NOMO-1 (cell line): ENCODE data around the gene WNT8B.

Source experiments
- DNase-seq, 2 experiments: peaks; one replicate each; lab custom pipeline; 2025; ENCODE audit not compliant: unreplicated experiment in 2 of 2; lab: John Stamatoyannopoulos, UW

WNT8B gene

DNA sequence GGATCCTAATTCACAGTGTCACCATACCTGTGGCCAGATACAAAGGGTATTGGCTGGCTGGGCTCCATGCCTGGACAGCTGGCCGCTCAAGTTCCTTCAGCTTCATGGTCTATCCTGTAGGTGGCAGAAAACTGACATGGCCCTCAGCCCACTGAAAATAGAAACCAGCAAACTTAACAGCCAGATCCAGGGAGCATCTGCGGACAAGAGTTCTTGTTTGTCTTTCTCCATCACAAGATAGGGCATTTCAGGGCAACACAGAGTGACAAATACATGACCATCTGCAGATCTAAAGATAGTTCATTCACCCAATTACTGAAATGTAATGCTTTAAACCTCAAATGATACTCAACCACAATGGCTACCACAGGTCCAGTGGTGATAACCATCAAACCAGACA, 54.0 kb downstream of the WNT8B start:
- no peak for DNase-seq

GRCh38 chr10:100518761-100519241, 56.0 kb downstream of the WNT8B start:
- peak in 1 of 2 experiments; percentile 56 for DNase-seq

DNA sequence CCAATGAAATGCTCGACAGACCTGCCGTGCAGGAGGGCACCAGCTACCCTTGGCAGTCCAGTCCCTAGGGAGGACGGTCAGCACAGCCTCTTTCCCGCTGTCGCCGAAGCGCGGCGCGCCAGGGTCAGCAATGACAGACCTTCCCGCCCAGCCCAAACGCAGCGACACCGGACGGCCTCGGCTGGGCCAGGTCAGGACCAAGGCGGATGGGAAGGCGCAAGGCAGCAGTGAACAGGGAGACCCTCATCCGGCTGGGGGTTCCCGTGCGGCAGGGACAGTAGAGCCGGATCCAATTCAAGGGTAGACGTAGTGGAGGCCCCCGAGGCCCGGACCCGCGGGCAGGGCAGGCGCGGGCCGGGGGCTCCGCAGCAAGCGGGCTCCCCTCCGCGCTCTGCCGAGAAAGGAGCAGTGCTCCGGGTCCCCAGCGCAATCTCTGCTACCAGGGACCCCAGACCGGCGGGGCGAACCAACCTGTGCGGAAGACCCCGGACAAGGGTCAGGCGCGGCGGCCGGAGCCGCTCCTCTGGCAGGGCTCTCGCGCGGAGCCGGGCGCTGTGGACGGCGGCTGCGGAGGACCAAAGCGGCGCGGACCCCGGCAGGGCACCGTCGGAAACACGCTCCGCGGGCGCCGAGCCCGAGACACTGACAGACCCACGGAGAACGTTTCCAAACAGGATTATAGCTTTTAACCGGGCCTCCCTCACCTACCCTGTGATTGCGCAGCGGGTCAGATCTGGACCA, 56.7 kb downstream of the WNT8B start, which contains the start of gene SEC31B:
Gene SEC31B, minus strand, starts transcription at position 551 of the 741 bp plus-strand sequence. CDS start 2,909 bp downstream, outside the sequence.
- no peak for DNase-seq

DNA sequence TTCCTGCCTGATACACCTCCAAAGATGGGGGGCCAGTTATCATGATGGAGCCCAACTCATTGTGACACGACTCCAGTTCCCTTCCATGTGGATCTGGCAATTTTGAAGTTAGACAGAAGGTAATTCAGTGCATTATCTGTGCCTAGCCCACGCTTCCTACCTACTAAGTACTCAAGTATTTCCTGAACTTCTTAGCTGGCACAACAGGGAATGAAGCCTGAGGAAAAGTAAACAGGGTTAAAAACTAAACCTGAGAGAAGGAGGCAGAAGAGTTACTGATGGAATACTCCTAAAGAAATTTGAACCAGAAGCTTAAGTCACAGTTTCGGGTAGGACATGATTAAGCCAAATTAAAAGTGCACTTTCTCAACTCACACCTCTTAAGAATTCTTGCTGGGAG, 58.0 kb downstream of the WNT8B start:
- no peak for DNase-seq

DNA sequence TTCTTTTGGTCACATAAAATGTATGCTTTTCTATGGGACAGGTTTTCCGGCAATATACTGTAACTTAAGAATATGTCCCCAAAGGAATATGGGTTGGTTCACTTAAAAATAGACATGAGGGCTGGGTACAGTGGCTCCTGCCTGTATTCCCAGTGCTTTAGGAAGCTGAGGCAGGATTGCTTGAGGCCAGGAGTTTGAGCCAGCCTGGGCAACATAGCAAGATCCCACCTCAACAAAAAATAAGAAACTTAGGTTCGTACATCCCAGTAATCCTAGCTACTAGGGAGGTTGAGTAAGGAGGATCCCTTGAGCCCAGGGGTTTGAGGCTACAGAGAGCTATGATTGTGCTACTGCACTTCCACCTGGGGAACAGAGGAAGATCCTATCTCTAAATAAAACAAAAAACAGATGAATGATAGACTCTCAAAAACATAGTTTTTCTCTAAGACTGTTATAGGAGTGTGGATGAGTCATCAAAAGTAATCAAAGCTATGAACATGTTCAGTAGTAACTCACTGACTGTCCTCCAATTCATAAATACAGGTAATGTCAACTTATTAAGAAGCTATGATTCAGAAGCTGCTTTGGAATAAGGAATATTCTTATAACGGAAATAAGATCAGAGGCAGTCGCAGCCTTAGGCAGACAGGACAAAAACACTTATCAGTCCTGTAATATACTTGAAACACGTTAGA, 59.4 kb downstream of the WNT8B start:
- DNase-seq: no peak

GRCh38 chr10:100522945-100523344, 60.1 kb downstream of the WNT8B start:
- DNase-seq: no peak

GRCh38 chr10:100524206-100524605, 61.4 kb downstream of the WNT8B start:
- no peak for DNase-seq

DNA sequence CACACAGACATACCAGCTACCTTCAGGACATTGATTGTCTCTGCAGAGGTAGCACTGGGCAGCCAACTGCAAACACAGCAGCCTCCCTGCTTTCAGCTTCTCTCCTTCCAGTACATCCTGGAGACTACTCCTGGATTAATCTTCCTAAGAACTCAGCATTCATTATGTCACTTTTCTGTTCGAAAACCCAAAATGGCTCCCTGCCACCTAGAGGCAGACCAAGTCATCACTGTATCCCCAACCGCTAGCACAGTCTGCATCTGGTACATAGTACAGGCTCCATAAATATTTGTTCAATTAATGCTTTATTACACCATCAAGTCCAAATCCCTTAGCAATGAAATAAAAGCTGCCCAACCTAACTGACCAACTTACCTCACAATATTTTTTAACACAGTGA, 61.8 kb downstream of the WNT8B start:
- no peak for DNase-seq

- no peak for DNase-seq
Measured at GRCh38 chr10:100528123-100528886, 65.5 kb downstream of the WNT8B start.

GRCh38 chr10:100528921-100529474, 66.2 kb downstream of the WNT8B start:
- no peak for DNase-seq

DNA sequence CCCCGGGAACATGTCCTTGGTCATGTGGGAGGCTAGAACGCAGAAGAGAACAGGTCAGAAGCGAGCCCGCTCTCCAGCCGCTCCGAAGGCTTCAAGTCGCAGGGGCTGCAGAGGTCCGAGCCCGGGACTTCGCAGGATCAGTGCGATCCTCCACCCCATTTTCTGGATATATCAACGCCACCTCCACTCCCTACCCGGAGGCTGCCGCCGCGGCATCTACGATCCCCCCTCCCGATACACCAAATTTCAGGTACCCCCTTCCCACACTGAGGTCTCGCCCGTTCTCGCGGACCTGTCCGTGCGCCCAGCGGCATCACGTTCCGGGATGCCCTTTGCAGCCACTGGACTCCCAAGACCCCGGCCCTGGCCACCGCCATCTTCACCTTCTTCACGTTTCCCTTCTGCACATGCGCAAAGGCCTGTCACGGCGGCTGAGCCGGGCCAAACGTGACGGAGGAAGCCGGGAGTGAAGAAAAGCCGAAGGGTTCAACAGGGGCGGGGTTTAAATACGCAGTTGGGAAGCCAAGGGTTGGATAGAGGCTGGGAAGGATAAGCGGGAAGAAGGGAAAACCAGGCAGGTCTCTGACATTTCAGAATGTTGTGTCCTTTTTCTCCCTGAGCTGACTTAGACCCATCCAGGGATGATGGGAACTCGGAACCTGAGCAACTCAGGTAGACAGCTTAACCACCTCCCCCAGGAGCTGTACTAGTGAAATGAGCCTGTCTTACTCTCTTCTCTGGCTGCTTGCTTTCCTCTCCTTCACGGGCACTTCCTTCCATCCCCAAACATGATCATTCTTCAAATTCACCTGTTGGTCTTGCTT, 66.9 kb downstream of the WNT8B start, which contains the start of gene NDUFB8:
Gene NDUFB8, minus strand, starts transcription at position 397 of the 824 bp plus-strand sequence. Its CDS starts 20 bp downstream, at position 377.
- DNase-seq: peak; percentile 65 to 66

DNA sequence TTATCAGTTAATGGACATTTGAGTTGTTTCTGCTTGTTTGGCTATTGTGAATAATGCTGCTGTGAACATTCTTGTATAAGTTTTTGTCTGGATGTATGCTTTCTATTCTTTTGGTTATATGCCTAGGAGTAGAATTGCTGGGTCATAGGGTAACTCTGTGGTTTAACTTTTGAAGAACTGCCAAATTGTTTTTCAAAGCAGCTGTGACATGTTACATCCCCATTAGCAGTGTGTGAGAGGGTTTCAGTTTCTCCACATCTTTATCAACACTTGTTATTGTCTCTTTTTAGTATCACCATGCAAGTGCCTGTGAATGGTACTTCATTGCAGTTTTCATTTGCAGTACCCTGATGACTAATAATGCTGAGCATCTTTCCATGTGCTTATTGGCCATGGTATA, 69.0 kb downstream of the WNT8B start:
- DNase-seq: no peak
